ENCODE results near the gene SLC22A23.

- TF ChIP-seq GATA3 (IDR thresholded peaks at IDR 0.05; ENCODE audit: low read depth, low read length) (no peak), GATA2 (IDR thresholded peaks at IDR 0.05; ENCODE audit: low read depth, low read length) (no peak)
Observed at GRCh38 chr6:3500262-3501014, 43.6 kb upstream of the SLC22A23 start.
